Neural cell (in vitro differentiated cells): Measurements from ENCODE around the gene KRT3. TPM values are rescaled to one million over a fixed set of nuclear protein-coding genes. Genes with fewer than 3 reads are reported as not detected.

Experiments used
- H2AFZ ChIP-seq: fragments of 200-600, 300-800 bp; sonication (generic), shearing (Covaris generic); 2 replicates; pipeline ENCODE4 v1.6.0; 2014; ENCODE audit warnings: low read depth, mild to moderate bottlenecking, antibody characterized with exemption, low read length, moderate library complexity
- H3F3A ChIP-seq: fragments of 200-600 bp; shearing (Covaris generic); 2 replicates; pipeline ENCODE4 v1.6.1; 2016; ENCODE audit warnings: mild to moderate bottlenecking, moderate library complexity, mixed read lengths, antibody characterized with exemption, low read length; ENCODE audit not compliant: insufficient read depth, poor library complexity, severe bottlenecking
- H3K27ac ChIP-seq: fragments of 200-600, 300-800 bp; sonication (generic), shearing (Covaris generic); 2 replicates; pipeline ENCODE4 v1.5.1; 2014; ENCODE audit warnings: mild to moderate bottlenecking, low read length, moderate library complexity
- H3K27me3 ChIP-seq: fragments of 300-800, 200-600 bp; sonication (generic), shearing (Covaris generic); 2 replicates; pipeline ENCODE4 v1.6.0; 2014; ENCODE audit warnings: mild to moderate bottlenecking, low read depth, low read length, moderate library complexity; ENCODE audit not compliant: insufficient read depth
- H3K36me3 ChIP-seq: fragments of 300-800, 200-600 bp; sonication (generic), shearing (Covaris generic); 2 replicates; pipeline ENCODE4 v1.5.1; 2014; ENCODE audit warnings: mild to moderate bottlenecking, antibody characterized with exemption, low read length, moderate library complexity; ENCODE audit not compliant: insufficient read depth
- H3K4me2 ChIP-seq: fragments of 300-800, 200-600 bp; sonication (generic), shearing (Covaris generic); 2 replicates; pipeline ENCODE4 v1.6.0; 2014; ENCODE audit warnings: mild to moderate bottlenecking, low read length
- H3K4me3 ChIP-seq: fragments of 300-800, 200-600 bp; sonication (generic), shearing (Covaris generic); 2 replicates; pipeline ENCODE4 v1.5.1; 2014; ENCODE audit warnings: mild to moderate bottlenecking, low read length, moderate library complexity
- H3K79me2 ChIP-seq: fragments of 200-600 bp; shearing (Covaris generic); replicated peaks from 2 replicates; pipeline ENCODE4 v1.6.0; 2014; ENCODE audit warnings: mild to moderate bottlenecking, low read length, moderate library complexity; ENCODE audit not compliant: insufficient read depth
- H3K9ac ChIP-seq: fragments of 300-800, 200-600 bp; sonication (generic), shearing (Covaris generic); 2 replicates; pipeline ENCODE4 v1.6.1; 2016; ENCODE audit warnings: mild to moderate bottlenecking, low read length, mixed read lengths
- H3K9me2 ChIP-seq: fragments of 200-600 bp; shearing (Covaris generic); 2 replicates; pipeline ENCODE4 v1.6.1; 2016; ENCODE audit warnings: mild to moderate bottlenecking, low read length, mixed read lengths; ENCODE audit not compliant: insufficient read depth
- H3K9me3 ChIP-seq: fragments of 200-600, 300-800 bp; sonication (generic), shearing (Covaris generic); 2 replicates; pipeline ENCODE4 v1.6.1; 2016; ENCODE audit warnings: mild to moderate bottlenecking, mixed run types, low read length, moderate library complexity, mixed read lengths
- H4K20me1 ChIP-seq: fragments of 200-600 bp; shearing (Covaris generic); 2 replicates; pipeline ENCODE4 v1.6.1; 2016; ENCODE audit warnings: mild to moderate bottlenecking, mixed run types; ENCODE audit not compliant: insufficient read depth
- EP300 ChIP-seq: fragments of 450-650 bp; conservative IDR thresholded peaks from 2 replicates; pipeline ENCODE4 v1.6.1; 2014; ENCODE audit warnings: antibody characterized with exemption, mild to moderate bottlenecking, moderate library complexity; ENCODE audit not compliant: poor library complexity, severe bottlenecking
- EZH2 ChIP-seq: fragments of 200-600, 300-800 bp; shearing (Covaris generic), sonication (generic); IDR thresholded peaks from 2 replicates; pipeline ENCODE4 v1.6.1; 2014; ENCODE audit warnings: antibody characterized with exemption, low read length, borderline replicate concordance, mild to moderate bottlenecking; ENCODE audit not compliant: insufficient read depth, poor library complexity, severe bottlenecking
- MXI1 ChIP-seq: fragments of 450-650 bp; conservative IDR thresholded peaks from 2 replicates; pipeline ENCODE4 v1.6.1; 2014; ENCODE audit warnings: antibody characterized with exemption, mild to moderate bottlenecking; ENCODE audit not compliant: poor library complexity, severe bottlenecking
- POLR2AphosphoS5 ChIP-seq: IDR thresholded peaks from 2 replicates; pipeline ENCODE4 v1.6.1; 2012
- RAD21 ChIP-seq: fragments of 450-650 bp; conservative IDR thresholded peaks from 2 replicates; pipeline ENCODE4 v1.6.1; 2014; ENCODE audit warnings: antibody characterized with exemption, mild to moderate bottlenecking, moderate library complexity
- SMC3 ChIP-seq: fragments of 450-650 bp; conservative IDR thresholded peaks from 2 replicates; pipeline ENCODE4 v1.6.1; 2014; ENCODE audit warnings: antibody characterized with exemption, mild to moderate bottlenecking, moderate library complexity; ENCODE audit not compliant: poor library complexity
- TAF1 ChIP-seq: IDR thresholded peaks from 2 replicates; pipeline ENCODE4 v1.6.1; 2012; ENCODE audit warnings: low read depth
- polyA plus RNA-seq: library from polyadenylated mRNA; depleted of rRNA; stranded (reverse); fragments of >200 nt; gene quantifications from 2 replicates; pipeline ENCODE4 v1.2.3, GENCODE V29; 2014
- TF ChIP-seq, protein P1 (sequence below): fragments of 450-650 bp; IDR thresholded peaks from 2 replicates; pipeline ENCODE4 v1.5.1; 2014; ENCODE audit warnings: antibody characterized with exemption, mild to moderate bottlenecking, moderate library complexity; ENCODE audit not compliant: poor library complexity, severe bottlenecking
- TF ChIP-seq, protein P2 (sequence below): IDR thresholded peaks from 2 replicates; pipeline ENCODE4 v1.6.1; 2012; ENCODE audit warnings: borderline replicate concordance

The KRT3 gene
- polyA plus RNA-seq, 1 donor from 2014 or later, result not detected

DNA sequence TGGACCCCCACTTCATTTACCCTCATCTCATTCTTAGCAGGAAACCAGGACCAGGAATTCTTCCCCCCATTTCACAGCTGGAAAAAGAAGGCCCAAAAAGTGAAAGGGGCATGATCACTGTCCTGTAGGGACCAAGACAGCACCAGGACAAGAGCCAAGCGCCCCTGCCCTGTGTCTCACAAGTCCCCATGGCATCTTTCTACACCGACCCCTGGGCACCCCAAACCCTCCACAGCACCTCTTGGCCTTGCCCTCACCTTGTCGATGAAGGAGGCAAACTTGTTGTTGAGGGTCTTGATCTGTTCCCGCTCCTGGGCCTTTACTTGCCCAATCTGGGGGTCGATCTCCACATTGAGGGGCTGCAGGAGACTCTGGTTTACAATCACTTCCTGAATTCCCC is 19.5 kb downstream of the KRT3 start:
- H3K79me2 ChIP-seq, result no peaks in the 10 kb centered on the region
- H3K4me3 ChIP-seq, result no peak overlapping the region
- H3K9ac ChIP-seq, result no peak overlapping the region
- no peaks in the 10 kb centered on the region for H4K20me1 ChIP-seq
- no peaks in the 10 kb centered on the region for H3K27me3 ChIP-seq
- TF ChIP-seq TAF1 (no peak), MXI1 (no peak)
- TF ChIP-seq, protein P1, sequence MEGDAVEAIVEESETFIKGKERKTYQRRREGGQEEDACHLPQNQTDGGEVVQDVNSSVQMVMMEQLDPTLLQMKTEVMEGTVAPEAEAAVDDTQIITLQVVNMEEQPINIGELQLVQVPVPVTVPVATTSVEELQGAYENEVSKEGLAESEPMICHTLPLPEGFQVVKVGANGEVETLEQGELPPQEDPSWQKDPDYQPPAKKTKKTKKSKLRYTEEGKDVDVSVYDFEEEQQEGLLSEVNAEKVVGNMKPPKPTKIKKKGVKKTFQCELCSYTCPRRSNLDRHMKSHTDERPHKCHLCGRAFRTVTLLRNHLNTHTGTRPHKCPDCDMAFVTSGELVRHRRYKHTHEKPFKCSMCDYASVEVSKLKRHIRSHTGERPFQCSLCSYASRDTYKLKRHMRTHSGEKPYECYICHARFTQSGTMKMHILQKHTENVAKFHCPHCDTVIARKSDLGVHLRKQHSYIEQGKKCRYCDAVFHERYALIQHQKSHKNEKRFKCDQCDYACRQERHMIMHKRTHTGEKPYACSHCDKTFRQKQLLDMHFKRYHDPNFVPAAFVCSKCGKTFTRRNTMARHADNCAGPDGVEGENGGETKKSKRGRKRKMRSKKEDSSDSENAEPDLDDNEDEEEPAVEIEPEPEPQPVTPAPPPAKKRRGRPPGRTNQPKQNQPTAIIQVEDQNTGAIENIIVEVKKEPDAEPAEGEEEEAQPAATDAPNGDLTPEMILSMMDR, result no peak
- no peak overlapping the region for H3K4me2 ChIP-seq
- no peaks in the 10 kb centered on the region for H3K9me2 ChIP-seq
- H3F3A ChIP-seq, result no peaks in the 10 kb centered on the region
- H3K9me3 ChIP-seq, result no peaks in the 10 kb centered on the region
- no peak overlapping the region for H2AFZ ChIP-seq
- H3K27ac ChIP-seq, result no peak overlapping the region
- no peaks in the 10 kb centered on the region for H3K36me3 ChIP-seq

DNA sequence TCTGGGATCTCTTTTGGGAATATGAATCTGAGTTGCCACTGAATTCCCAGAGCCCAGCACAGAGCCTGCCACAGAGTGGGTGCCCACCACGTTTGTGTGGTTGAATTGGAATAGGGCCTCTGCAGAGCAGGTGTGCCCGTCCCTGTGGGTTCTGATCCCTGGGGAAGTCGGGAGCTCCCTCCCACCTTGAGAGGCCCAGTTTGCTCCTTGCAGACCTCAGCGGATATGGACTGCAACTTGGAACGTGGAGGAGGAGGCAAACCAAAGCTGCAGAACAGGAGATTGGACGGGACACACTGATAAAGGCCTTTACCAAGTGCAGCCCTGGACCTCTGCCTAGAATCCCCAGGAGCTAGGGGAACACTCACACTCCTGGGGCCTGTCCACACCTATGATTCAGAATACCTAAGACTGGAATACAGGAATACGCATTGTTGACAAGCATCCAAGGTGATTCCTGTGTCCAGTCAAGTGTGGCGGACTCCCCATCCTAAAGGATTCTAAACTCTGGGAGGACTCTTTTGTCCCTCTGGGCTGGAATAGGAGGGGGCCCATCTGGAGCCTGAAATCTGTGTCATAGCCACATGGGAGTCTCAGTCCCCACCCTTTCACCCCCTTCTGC is 21.2 kb downstream of the KRT3 start:
- no peak overlapping the region for H3K4me2 ChIP-seq
- no peak overlapping the region for H3K4me3 ChIP-seq
- no peaks in the 10 kb centered on the region for H3K36me3 ChIP-seq
- H3K9me3 ChIP-seq, result no peaks in the 10 kb centered on the region
- no peaks in the 10 kb centered on the region for H3K9me2 ChIP-seq
- H3K79me2 ChIP-seq, result no peaks in the 10 kb centered on the region
- H3K9ac ChIP-seq, result no peak overlapping the region
- no peaks in the 10 kb centered on the region for H4K20me1 ChIP-seq
- H3F3A ChIP-seq, result no peaks in the 10 kb centered on the region
- H2AFZ ChIP-seq, result no peak overlapping the region
- H3K27ac ChIP-seq, result no peak overlapping the region
- H3K27me3 ChIP-seq, result no peaks in the 10 kb centered on the region
- no peak for TF ChIP-seq POLR2AphosphoS5

DNA sequence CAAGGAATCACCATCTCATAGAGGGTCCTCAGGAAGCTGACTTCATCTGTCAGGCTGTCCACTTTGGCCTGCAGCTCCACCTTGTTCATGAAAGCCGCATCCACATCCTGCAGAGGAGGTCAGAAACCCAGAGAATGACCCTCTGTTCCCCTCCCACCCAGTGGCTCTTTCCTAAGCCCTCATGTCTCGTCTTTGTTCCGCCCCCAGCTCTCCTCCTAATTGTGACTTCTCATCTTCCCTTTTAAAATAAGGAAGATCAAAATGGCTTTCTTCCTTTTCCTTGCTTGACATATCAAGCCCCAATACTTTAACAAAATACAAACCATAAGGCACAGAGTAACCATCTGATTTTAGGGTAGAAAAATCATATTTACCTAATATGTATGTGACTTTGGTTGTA is 23.1 kb downstream of the KRT3 start:
- H3K4me3 ChIP-seq, result no peak overlapping the region
- no peaks in the 10 kb centered on the region for H3K79me2 ChIP-seq
- H4K20me1 ChIP-seq, result no peaks in the 10 kb centered on the region
- no peaks in the 10 kb centered on the region for H3K9me3 ChIP-seq
- H3K27me3 ChIP-seq, result no peaks in the 10 kb centered on the region
- no peaks in the 10 kb centered on the region for H3F3A ChIP-seq
- H3K4me2 ChIP-seq, result no peak overlapping the region
- H3K36me3 ChIP-seq, result no peaks in the 10 kb centered on the region
- no peak for TF ChIP-seq RAD21
- no peak overlapping the region for H3K9ac ChIP-seq
- H3K9me2 ChIP-seq, result no peaks in the 10 kb centered on the region
- H2AFZ ChIP-seq, result no peak overlapping the region
- H3K27ac ChIP-seq, result no peak overlapping the region

DNA sequence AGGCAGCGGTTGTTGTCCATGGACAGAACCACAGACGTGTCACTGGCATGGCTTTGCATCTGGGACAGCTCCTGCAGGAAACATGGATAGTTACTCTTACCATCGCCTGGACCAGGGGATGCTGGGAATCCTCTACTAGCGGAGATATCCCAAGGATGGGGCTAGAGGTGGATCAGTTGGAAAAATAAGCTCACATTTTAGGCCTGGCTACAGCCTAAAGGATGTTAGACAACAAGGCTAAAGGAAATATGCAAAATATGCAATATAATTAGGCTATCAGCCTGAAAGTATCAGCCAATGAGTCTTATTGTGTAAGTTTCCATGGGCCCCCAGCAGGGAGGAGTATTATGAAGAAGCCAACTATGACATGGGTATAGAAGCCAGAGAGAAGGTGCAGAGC is 23.7 kb downstream of the KRT3 start:
- H3K4me2 ChIP-seq, result no peak overlapping the region
- H2AFZ ChIP-seq, result no peak overlapping the region
- H4K20me1 ChIP-seq, result no peaks in the 10 kb centered on the region
- no peaks in the 10 kb centered on the region for H3K27me3 ChIP-seq
- no peaks in the 10 kb centered on the region for H3K79me2 ChIP-seq
- no peaks in the 10 kb centered on the region for H3K9me3 ChIP-seq
- H3K27ac ChIP-seq, result no peak overlapping the region
- H3K4me3 ChIP-seq, result no peak overlapping the region
- no peaks in the 10 kb centered on the region for H3F3A ChIP-seq
- H3K9me2 ChIP-seq, result no peaks in the 10 kb centered on the region
- no peak for TF ChIP-seq MXI1
- TF ChIP-seq EZH2, result no peak
- no peak for TF ChIP-seq POLR2AphosphoS5
- TF ChIP-seq SMC3, result no peak
- no peak for TF ChIP-seq EP300
- TF ChIP-seq, protein P2, sequence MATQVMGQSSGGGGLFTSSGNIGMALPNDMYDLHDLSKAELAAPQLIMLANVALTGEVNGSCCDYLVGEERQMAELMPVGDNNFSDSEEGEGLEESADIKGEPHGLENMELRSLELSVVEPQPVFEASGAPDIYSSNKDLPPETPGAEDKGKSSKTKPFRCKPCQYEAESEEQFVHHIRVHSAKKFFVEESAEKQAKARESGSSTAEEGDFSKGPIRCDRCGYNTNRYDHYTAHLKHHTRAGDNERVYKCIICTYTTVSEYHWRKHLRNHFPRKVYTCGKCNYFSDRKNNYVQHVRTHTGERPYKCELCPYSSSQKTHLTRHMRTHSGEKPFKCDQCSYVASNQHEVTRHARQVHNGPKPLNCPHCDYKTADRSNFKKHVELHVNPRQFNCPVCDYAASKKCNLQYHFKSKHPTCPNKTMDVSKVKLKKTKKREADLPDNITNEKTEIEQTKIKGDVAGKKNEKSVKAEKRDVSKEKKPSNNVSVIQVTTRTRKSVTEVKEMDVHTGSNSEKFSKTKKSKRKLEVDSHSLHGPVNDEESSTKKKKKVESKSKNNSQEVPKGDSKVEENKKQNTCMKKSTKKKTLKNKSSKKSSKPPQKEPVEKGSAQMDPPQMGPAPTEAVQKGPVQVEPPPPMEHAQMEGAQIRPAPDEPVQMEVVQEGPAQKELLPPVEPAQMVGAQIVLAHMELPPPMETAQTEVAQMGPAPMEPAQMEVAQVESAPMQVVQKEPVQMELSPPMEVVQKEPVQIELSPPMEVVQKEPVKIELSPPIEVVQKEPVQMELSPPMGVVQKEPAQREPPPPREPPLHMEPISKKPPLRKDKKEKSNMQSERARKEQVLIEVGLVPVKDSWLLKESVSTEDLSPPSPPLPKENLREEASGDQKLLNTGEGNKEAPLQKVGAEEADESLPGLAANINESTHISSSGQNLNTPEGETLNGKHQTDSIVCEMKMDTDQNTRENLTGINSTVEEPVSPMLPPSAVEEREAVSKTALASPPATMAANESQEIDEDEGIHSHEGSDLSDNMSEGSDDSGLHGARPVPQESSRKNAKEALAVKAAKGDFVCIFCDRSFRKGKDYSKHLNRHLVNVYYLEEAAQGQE, result no peak
- no peak for TF ChIP-seq RAD21
- no peak for TF ChIP-seq TAF1
- TF ChIP-seq, protein P1, result no peak
- H3K36me3 ChIP-seq, result no peaks in the 10 kb centered on the region
- H3K9ac ChIP-seq, result no peak overlapping the region
